ENCODE data around the gene C9orf152.
"Not testable (repeated sequence)": the region's sequence is repeated elsewhere in the genome, so short reads cannot be mapped to it uniquely, and the experiment has no call there.

Gene C9orf152

GRCh38 chr9:110214586-110215355, 6.8 kb upstream of the C9orf152 start:
- no peak for DNase-seq (ENCODE audit: low read depth)

GRCh38 chr9:110214090-110214489, 6.1 kb upstream of the C9orf152 start:
- no peak for DNase-seq (ENCODE audit: low read depth)

DNA sequence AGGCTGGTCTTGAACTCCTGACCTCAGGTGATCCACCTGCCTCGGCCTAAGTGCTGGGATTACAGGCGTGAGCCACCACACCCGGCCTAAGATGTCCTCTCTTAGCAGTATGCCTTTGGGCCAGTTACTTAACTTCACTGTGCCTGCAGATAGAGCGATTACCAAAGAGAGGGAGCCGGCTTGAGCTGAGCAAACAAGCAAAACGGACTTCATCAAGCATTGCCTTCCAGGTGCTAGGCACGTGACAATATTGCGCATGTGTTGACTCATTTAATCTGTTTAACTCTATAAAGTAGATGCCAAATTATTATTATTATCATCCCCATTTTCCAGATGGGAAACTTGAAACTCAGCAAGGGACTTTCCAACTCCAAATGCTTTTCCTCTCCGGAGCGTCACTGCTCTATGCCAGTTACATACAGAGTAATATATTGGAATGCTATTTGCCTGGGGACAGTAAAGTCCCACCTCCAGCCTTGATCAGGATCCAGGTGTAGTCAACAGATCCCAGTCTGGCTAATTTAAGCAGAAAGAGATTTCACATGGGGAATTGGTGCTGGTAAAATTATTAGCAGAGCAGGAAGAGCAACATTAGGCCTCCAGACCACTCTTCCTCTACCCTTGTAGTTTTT, 5.6 kb upstream of the C9orf152 start:
- DNase-seq (ENCODE audit: low read depth): no peak

DNA sequence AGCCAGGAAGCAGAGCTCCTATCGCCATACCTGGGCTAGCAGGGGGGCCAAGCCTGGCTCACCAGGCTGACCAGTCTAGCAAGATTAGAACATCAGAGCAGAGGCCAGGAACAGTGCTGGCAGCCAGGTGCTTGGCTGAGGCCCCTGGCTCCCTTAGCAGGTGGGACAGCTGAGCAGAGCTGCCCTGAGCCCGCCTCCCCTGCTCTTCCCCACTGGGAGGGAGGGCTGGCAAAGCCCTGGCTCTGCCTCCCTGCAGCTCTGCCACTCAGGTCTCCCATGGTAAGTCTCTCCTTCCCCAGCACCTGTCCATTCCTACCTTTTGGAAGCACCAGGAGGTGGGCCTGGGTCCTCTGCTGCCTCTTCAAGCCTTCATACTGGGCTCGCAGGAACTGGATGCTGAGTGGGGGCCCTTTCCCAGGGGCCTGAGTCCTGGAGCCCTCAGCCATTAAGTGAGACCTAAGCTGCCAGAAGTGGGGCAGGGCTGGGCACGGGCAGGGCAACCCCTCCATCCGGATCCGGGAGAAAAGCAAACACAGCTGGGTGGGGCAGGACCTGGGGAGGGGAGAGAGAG, 803 bp downstream of the C9orf152 start:
- DNase-seq (ENCODE audit: low read depth): no peak

DNA sequence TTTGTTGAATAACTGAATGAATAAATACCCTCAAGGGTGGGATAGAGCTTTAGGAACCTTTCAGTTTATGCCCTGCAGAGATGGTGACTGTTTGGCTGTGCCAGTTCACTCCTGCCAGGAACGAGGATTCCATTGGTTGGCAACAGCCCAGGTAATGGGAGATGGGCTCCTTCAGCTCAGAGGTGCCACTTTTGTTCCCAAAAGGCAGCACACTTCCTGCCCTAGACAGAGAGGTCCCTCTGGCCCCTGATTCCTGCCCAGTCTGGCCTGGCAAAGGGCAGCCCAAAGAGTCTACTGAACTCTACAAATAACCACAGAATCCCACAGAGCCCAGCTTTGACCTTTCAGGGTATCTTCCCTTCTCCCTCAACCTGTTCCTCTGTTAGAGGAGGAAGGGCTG, 1.6 kb downstream of the C9orf152 start:
- no peak for DNase-seq (ENCODE audit: low read depth)

DNA sequence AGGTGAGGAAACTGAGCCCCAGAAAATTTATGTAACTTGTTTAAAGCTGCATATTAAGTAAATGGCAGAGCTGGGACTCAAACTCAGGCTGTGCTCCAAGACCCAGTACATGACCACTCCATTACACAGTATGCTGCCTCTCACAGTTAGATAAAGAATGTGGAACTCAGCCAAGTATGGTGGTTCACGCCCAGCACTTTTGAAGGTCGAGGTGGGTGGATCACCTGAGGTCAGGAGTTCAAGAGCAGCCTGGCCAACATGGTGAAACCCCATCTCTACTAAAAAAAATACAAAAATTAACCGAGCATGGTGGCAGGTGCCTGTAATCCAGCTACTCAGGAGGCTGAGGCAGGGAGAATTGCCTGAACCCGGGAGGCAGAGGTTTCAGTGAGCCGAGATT, 2.3 kb downstream of the C9orf152 start:
- DNase-seq (ENCODE audit: low read depth): not testable (repeated sequence)

GRCh38 chr9:110202232-110202631, 5.7 kb downstream of the C9orf152 start:
- no peak for DNase-seq (ENCODE audit: low read depth)

DNA sequence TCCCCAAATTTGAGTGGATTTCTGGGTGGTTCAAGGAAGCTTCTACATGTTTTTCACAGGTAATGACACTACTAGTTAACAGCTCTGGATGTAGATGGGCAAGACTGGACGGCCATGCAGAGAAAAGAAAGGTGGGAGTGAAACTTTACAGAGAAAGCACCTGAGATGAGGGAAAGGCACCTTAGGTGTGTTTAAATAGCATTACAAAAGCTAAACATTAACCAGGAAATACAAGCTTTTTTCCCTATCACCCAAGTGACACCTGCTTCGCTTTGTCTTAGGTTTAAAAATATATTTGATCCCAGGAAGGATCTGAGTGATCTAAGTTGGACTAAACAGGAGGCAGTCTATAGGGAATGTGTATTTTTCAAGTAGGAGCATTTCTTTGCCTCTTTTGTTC, 8.3 kb downstream of the C9orf152 start:
- DNase-seq (ENCODE audit: low read depth): no peak

DNA sequence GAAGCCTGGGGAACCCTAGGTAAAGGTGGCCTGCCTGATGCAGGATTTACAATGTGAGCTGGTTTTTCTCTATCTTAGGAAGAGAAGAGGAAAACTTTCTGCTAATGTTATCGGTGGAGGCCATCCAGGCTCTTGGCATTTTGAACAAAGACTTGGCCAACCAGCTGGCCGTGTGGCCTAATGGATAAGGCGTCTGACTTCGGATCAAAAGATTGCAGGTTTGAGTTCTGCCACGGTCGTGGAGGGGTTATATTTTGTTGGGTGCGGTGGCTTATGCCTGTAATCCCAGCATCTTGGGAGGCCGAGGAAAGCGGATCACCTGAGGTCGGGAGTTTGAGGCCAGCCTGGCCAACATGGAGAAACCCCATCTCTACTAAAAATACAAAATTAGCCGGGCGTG, 9.6 kb downstream of the C9orf152 start:
- no peak for DNase-seq (ENCODE audit: low read depth)

DNA sequence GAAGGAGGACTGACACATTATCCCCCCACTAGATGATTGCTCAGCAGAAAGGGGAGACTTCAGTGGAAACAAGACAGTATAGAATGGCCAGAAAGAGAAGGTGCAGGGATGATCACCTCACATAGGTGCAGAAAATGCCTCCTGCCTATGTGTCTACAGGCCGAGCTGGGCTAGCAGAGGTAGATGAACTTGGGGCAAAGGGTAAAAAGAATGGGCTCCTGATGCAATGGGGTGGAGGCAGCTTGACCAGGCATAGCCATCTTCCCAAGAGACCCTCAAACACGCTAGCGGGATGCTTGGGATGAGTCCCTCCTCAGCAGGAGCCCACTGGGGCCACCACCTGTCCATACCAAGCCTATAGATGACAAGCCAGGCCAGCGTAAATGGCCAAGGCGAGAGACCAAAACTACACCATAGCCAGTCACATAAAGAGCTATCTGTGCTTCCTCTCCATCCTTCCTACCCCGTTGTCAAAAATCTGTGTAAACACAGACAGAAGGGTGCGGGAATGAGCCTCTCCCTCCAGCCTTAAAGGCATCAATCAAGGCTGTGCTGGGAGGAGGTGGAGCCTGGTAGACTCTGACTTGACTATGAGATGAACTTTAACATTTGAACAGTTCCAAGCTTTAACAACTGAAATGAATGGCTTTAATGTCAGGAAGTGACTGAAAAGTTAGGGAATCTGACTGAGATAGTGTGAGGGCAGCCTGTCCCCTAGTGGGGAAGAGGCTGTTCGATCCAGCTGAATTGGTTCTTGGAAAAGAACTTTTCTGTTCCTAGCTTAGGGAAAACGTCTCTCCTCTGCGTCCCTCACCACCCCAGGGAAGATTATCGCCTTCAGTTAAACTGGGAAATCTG, 10.4 kb downstream of the C9orf152 start:
- DNase-seq (ENCODE audit: low read depth): no peak

DNA sequence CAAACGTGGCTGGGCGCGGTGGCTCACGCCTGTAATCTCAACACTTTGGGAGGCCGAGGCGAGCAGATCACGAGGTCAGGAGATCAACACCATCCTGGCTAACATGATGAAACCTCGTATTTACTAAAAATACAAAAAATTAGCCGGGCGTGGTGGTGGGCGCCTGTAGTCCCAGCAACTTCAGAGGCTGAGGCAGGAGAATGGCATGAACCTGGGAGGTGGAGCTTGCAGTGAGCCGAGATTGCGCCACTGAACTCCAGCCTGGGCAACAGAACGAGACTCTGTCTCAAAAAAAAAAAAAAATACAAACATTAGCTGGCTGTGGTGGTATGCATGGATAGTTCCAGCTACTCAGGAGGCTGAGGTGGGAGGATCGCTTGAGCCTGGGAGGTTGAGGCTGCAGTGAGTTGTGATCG, 11.9 kb downstream of the C9orf152 start:
- DNase-seq (ENCODE audit: low read depth): not testable (repeated sequence)

DNA sequence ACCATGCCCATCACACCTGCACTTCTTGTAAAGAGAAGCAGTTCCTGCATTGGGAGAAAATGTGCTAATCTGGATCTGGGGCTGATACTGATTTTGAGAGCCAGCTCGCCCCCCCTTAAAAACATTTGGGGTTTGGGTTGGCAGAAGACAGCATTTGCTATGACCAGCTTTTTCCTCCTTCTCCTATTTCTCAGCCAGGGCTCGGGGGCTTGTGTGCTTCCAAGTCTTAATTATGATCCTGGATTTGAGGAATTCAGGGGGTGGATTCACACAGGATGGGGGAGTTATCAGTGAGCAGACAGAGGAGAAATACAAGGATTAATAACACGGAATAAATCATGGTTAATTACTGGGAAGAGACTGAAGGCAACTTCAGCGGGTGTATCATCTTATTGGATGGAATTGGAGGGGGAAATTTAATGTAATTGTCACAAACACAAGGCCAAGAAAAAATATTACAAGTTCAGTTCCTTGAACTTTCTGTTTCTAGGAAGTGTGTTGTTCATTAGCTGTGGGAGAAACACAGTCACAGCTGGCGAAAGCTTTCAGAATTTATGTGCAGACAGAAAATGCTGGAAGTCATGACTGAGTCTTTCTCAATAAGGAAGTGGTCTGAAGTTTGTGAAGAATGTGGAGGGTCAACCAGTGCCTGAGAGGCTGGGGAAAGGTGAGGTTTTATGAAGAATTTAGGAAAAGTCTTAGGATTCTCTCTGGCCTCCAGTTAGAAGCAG, 15.3 kb downstream of the C9orf152 start:
- no peak for DNase-seq (ENCODE audit: low read depth)

DNA sequence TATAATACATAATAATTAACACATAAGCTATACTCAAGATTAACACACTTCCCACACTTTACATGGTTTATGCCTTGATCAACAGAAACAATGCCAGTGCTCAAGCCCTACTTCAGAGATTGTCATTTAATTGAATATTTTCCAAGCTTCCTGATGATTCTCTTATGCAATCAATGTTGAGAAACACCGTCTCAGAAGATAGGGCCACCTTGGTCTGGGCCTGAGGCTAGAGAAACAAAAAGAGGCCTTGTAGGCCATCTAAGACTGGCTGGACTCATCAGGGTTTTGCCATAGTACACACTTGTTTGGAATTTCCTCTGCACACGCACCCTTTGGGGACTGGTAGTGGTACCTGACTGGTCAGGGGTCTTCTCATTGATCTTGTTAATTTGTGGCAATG, 16.3 kb downstream of the C9orf152 start:
- no peak for DNase-seq (ENCODE audit: low read depth)

- DNase-seq (ENCODE audit: low read depth): no peak
Measured at GRCh38 chr9:110189559-110190320, 18.2 kb downstream of the C9orf152 start.

DNA sequence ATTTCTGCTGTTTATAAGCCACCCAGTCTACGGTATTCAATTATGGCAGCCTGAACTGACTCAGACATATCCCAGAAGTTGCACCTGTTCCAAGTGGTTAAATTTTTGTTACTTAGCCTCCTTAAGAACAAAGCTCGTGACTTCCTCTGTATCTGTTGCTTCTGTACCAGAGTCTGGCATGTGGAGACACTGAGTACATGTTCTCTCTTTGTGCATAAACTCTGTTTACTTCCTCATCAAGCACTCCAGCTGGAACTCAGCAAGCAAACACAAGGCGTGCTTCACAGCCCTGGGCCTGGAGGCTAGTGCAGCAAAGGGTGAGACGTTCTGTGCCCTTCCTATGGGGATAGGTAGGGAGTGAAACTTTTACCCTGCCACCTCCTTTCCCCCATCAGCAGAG, 19.0 kb downstream of the C9orf152 start:
- DNase-seq (ENCODE audit: low read depth): no peak

DNA sequence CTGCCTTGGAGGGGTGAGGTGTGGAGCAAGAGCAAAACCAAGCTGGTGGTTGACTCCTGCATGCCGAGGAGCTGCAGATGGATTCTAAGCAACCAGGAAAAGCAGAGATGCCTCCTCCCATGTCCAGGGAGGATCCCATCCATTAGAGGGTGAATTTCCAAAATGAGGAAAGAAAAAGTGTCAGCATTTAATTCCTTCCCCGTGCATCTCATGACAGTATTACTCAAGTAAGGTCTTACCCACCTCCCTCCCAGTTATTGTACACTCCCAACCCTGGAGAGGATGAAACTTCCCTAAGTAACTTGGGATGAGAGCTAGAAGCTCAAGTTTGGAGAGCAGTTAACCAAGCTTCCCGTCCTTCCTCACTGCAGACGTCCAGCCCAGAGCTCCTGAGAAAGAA, 19.9 kb downstream of the C9orf152 start:
- no peak for DNase-seq (ENCODE audit: low read depth)

GRCh38 chr9:110187126-110187525, 20.8 kb downstream of the C9orf152 start:
- no peak for DNase-seq (ENCODE audit: low read depth)

DNA sequence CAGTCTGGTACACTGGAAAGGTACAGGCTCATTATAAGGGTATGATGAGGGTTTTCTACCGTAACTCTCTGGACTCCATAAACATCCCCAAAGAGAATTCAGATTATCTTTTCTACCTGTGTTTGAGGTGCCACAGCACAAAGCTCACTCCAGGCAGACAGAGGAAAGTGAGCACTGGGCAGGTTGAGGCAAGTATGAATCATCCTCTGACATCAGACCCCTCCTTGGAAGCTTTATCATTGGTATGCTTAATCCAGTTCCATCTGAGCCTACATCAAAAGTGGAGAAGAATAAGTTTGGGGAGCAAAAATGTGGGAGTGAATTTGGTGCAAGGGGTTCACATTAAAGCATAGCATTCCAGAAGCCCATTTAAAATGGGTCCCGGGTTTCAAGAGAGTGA, 21.7 kb downstream of the C9orf152 start:
- no peak for DNase-seq (ENCODE audit: low read depth)

- DNase-seq (ENCODE audit: low read depth): no peak
Measured at GRCh38 chr9:110185806-110186205, 22.2 kb downstream of the C9orf152 start.

- no peak for DNase-seq (ENCODE audit: low read depth)
Measured at GRCh38 chr9:110183208-110184145, 24.5 kb downstream of the C9orf152 start.

All from HS-5 (cell line).